CD4-positive, alpha-beta memory T cell (primary cell): ENCODE data around the gene NHERF2. TPM values are rescaled to one million over a fixed set of nuclear protein-coding genes. Genes with fewer than 3 reads are reported as not detected.
A peak's percentile ranks its signal among the peaks of the same experiment; 100 is the strongest.

ENCODE experiments used
- CTCF ChIA-PET: fragments of 350-600 bp; sonication (Branson Sonifier 250); formaldehyde crosslinking; loops from one replicate; lab custom pipeline; 2021; ENCODE audit warnings: inconsistent platforms; ENCODE audit not compliant: partially characterized antibody; lab: Charles Lee
- POLR2A ChIA-PET: fragments of 350-600 bp; sonication (Branson Sonifier 250); formaldehyde crosslinking; loops from one replicate; lab custom pipeline; 2021; ENCODE audit not compliant: partially characterized antibody; lab: Charles Lee
- DNase-seq, 5 donors: peaks; one replicate each; pipeline versions ENCODE4 v3.0.0 to v3.0.0-alpha.2; 2020 to 2022; ENCODE audit warnings: mixed read lengths in 1 of 5
- H3K27ac ChIP-seq: one replicate; pipeline ENCODE4 v1.7.0; 2013; ENCODE audit warnings: low read depth, low read length
- H3K27me3 ChIP-seq: 2 replicates; pipeline ENCODE4 v1.7.0; 2013; ENCODE audit warnings: mild to moderate bottlenecking, low read length, moderate library complexity; ENCODE audit not compliant: insufficient read depth
- H3K36me3 ChIP-seq: 2 replicates; pipeline ENCODE4 v1.7.0; 2013; ENCODE audit warnings: mild to moderate bottlenecking, low read length, moderate library complexity; ENCODE audit not compliant: insufficient read depth
- H3K4me1 ChIP-seq: 2 replicates; pipeline ENCODE4 v1.7.0; 2013; ENCODE audit warnings: mild to moderate bottlenecking, low read length, moderate library complexity; ENCODE audit not compliant: insufficient read depth
- H3K4me3 ChIP-seq, 2 donors: one replicate each; pipeline ENCODE4 v1.7.0; 2013; ENCODE audit warnings: low read length in 2 of 2, mild to moderate bottlenecking in 1 of 2
- H3K9me3 ChIP-seq, 2 donors: one replicate each; pipeline ENCODE4 v1.7.0; 2013; ENCODE audit warnings: low read length in 2 of 2, control low read depth in 1 of 2; ENCODE audit not compliant: control insufficient read depth in 1 of 2
- H3K27ac Mint-ChIP-seq, 7 donors: one replicate each; pipeline ENCODE4 v1.8.0; 2020 to 2021; ENCODE audit warnings: mixed read lengths in 7 of 7, mild to moderate bottlenecking in 6 of 7, inconsistent platforms in 3 of 7, moderate library complexity in 3 of 7
- H3K27me3 Mint-ChIP-seq, 2 donors: one replicate each; pipeline ENCODE4 v1.8.0; 2020 to 2021; ENCODE audit warnings: mixed read lengths in 2 of 2
- H3K36me3 Mint-ChIP-seq, 2 donors: one replicate each; pipeline ENCODE4 v1.8.0; 2020 to 2021; ENCODE audit warnings: mixed read lengths in 2 of 2, inconsistent platforms in 1 of 2, mild to moderate bottlenecking in 1 of 2
- H3K4me1 Mint-ChIP-seq, 4 donors: one replicate each; pipeline ENCODE4 v1.8.0; 2020 to 2021; ENCODE audit warnings: mixed read lengths in 4 of 4, mild to moderate bottlenecking in 1 of 4
- H3K4me3 Mint-ChIP-seq, 8 donors: one replicate each; pipeline ENCODE4 v1.8.0; 2020 to 2021; ENCODE audit warnings: mixed read lengths in 8 of 8, mild to moderate bottlenecking in 7 of 8, moderate library complexity in 6 of 8, inconsistent platforms in 3 of 8
- H3K9me3 Mint-ChIP-seq, 8 donors: one replicate each; pipeline ENCODE4 v1.8.0; 2020 to 2021; ENCODE audit warnings: mixed read lengths in 8 of 8, mild to moderate bottlenecking in 5 of 8, inconsistent platforms in 3 of 8, moderate library complexity in 1 of 8
- intact Hi-C: fragments of 100-400 bp; cut with micrococcal nuclease; formaldehyde crosslinking; loops from one replicate; pipeline ENCODE4 v1.15.1; 2023
- polyA plus RNA-seq, 2 donors: library from polyadenylated mRNA; unstranded; fragments of 300-500 nt; fragmentation: Illumina TruSeq; gene quantifications; one replicate each; pipeline ENCODE4 v1.2.3, GENCODE V29; 2021
- total RNA-seq, 2 experiments: library from RNA; stranded (reverse); gene quantifications; one replicate each; pipeline ENCODE4 v1.2.3, GENCODE V29; 2021

The NHERF2 gene
- total and polyA plus RNA-seq, 4 experiments from 2014 or later: 0.16 to 2.1 (median 1.1) TPM

DNA sequence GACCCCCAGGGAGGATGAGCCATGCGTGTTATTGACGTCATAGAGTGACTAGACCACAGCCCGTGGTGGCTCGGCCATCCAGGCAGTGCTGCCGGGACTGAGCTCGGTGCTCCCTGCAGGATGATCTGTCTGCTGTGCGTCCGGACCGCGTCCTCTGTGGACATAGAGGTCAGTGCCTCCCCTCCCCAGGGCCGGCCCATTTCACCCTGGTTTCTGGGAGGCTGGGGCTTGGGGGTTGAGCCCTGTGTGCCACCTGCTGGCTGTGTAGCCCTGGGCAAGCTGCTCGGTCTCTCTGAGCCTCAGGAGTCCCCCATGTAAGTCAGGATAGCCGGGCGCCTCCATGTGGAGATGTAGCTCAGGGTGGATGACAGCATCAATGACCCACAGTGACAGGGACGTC is 29.4 kb downstream of the NHERF2 start:
- no peak for DNase-seq
- H3K4me3 Mint-ChIP-seq: no peak overlapping the region
- ChIA-PET POLR2A (interaction anchor here (0.7 kb wide), 1 partner anchor 8 kb away, joined by 3 read pairs; the partner anchor contains the start of genes NTHL1 and TSC2), CTCF (interaction anchor here (1.5 kb wide), 1 partner anchor 84 kb away, joined by 6 read pairs; no protein-coding TSS in a partner anchor)
- Histone ChIP-seq H3K9me3 (no peaks in the 10 kb centered on the region), H3K36me3 (peaks cover 24% of the 10 kb centered on the region), H3K4me1 (no peaks in the 10 kb centered on the region), H3K27me3 (no peaks in the 10 kb centered on the region), H3K4me3 (no peak overlapping the region), H3K27ac (no peak overlapping the region)
- intact Hi-C loops: no loop called here
- no peak overlapping the region for H3K27ac Mint-ChIP-seq
- no peaks in the 10 kb centered on the region for H3K9me3 Mint-ChIP-seq
- H3K27me3 Mint-ChIP-seq: no peaks in the 10 kb centered on the region
- H3K4me1 Mint-ChIP-seq: peaks cover 0 to 3% (median 0%) of the 10 kb centered on the region in 4 donors
- H3K36me3 Mint-ChIP-seq: peaks cover 5 to 43% of the 10 kb centered on the region in 2 donors

DNA sequence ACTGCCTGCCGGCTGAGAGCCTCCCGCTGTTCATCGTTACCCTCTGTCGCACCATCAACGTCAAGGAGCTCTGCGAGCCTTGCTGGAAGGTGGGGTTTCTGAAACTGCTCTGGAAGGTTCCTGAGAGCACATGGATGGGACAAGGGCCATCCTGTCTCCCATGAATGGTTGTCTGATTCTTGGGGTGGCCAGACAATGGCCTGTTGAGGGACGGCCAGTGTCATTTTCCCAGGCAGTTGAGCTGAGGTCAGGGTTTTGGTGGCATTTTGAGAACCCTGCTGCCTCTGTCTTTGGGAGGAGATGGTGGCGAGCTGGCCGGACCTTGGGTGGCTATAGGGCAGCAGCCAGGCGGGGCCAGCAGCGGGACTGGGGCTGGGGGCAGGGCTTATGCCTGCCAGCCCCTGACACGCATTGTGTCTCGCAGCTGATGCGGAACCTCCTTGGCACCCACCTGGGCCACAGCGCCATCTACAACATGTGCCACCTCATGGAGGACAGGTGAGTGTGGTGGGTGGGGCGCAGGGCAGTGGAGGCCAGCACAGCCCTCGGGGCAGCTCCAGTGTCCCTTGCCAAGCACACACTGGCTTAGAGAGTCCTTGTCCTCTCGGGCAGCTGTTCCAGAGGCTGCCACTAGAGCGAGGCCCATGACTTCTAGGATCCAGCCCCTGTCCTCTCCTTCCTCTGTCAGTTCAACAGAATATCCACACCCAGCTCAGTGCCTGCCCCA is 30.1 kb downstream of the NHERF2 start:
- Histone ChIP-seq H3K36me3 (peaks cover 24% of the 10 kb centered on the region), H3K4me3 (no peak overlapping the region), H3K27ac (no peak overlapping the region), H3K4me1 (no peaks in the 10 kb centered on the region), H3K27me3 (no peaks in the 10 kb centered on the region), H3K9me3 (no peaks in the 10 kb centered on the region)
- Mint-ChIP-seq H3K4me3 (no peak overlapping the region), H3K27me3 (no peaks in the 10 kb centered on the region), H3K36me3 (peaks cover 5 to 41% of the 10 kb centered on the region in 2 donors), H3K27ac (no peak overlapping the region), H3K9me3 (no peaks in the 10 kb centered on the region), H3K4me1 (peaks cover 0 to 3% (median 0%) of the 10 kb centered on the region in 4 donors)
- ChIA-PET POLR2A (interaction anchor here (0.7 to 1.2 kb wide), 2 partner anchors 9 kb away, joined by 3 read pairs; partner anchors contain the start of genes NTHL1 and TSC2), CTCF (interaction anchor here (0.8 kb wide), 1 partner anchor 83 kb away, joined by 4 read pairs; no protein-coding TSS in a partner anchor)
- no peak for DNase-seq
- intact Hi-C loops: no loop called here

DNA sequence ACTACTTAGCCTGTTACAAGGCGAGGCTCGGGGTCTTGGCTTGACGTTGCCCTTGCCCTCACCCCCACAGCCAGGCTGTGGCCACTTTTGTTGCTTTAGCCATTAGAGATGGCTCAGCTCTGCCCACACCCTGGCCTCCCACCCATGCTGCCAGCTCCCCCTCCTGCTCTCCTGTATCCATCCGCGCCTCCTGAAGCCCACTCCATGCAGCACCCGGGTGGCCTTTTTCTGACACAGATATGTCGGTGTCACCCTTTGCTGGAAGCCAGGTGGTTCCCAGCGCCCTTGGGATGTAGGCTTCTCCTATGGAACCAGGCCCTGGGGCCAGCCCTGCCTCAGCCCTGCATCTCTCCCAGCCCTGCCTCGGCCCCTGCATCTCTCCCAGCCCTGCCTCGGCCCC is 30.7 kb downstream of the NHERF2 start:
- Histone ChIP-seq H3K9me3 (no peaks in the 10 kb centered on the region), H3K4me1 (no peaks in the 10 kb centered on the region), H3K27me3 (no peaks in the 10 kb centered on the region), H3K4me3 (no peak overlapping the region), H3K36me3 (peaks cover 24% of the 10 kb centered on the region), H3K27ac (no peak overlapping the region)
- peaks cover 4 to 38% of the 10 kb centered on the region in 2 donors for H3K36me3 Mint-ChIP-seq
- no peak overlapping the region for H3K27ac Mint-ChIP-seq
- no peak for DNase-seq
- H3K27me3 Mint-ChIP-seq: no peaks in the 10 kb centered on the region
- no peak overlapping the region for H3K4me3 Mint-ChIP-seq
- ChIA-PET POLR2A (interaction anchor here (1.2 kb wide), 1 partner anchor 10 kb away, joined by 3 read pairs; the partner anchor contains the start of genes NTHL1 and TSC2), CTCF (interaction anchor here (0.8 kb wide), 1 partner anchor 83 kb away, joined by 4 read pairs; no protein-coding TSS in a partner anchor)
- H3K4me1 Mint-ChIP-seq: peaks cover 0 to 3% (median 0%) of the 10 kb centered on the region in 4 donors
- H3K9me3 Mint-ChIP-seq: no peaks in the 10 kb centered on the region
- intact Hi-C loops: no loop called here

DNA sequence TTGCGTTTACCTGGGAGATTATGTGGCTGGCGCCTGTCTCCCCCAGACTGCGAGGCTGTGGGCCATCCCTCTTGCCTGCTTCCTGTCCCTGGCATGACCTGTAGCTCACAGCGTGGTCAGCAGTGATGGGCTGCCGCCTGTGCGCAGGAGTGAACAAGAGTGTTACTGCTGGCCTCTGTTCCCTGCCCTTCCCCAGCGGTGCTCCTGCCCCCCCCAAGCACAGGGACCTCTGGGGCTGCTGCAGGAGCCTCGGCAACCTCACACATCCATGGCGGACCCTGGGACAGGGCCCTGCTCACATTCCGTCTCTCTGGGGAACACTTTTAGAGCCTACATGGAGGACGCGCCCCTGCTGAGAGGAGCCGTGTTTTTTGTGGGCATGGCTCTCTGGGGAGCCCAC is 31.7 kb downstream of the NHERF2 start:
- no peaks in the 10 kb centered on the region for H3K27me3 Mint-ChIP-seq
- Histone ChIP-seq H3K36me3 (peaks cover 14% of the 10 kb centered on the region), H3K27ac (no peak overlapping the region), H3K27me3 (no peaks in the 10 kb centered on the region), H3K4me1 (no peaks in the 10 kb centered on the region), H3K4me3 (no peak overlapping the region), H3K9me3 (no peaks in the 10 kb centered on the region)
- intact Hi-C loops: no loop called here
- CTCF ChIA-PET: no interaction called here
- no peak for DNase-seq
- H3K27ac Mint-ChIP-seq: peak overlapping the region in 1 of 7 donors; percentile 42
- peaks cover 0 to 40% of the 10 kb centered on the region in 2 donors for H3K36me3 Mint-ChIP-seq
- POLR2A ChIA-PET: no interaction called here
- H3K4me3 Mint-ChIP-seq: no peak overlapping the region
- H3K4me1 Mint-ChIP-seq: peaks cover 0 to 3% (median 0%) of the 10 kb centered on the region in 4 donors
- H3K9me3 Mint-ChIP-seq: no peaks in the 10 kb centered on the region

DNA sequence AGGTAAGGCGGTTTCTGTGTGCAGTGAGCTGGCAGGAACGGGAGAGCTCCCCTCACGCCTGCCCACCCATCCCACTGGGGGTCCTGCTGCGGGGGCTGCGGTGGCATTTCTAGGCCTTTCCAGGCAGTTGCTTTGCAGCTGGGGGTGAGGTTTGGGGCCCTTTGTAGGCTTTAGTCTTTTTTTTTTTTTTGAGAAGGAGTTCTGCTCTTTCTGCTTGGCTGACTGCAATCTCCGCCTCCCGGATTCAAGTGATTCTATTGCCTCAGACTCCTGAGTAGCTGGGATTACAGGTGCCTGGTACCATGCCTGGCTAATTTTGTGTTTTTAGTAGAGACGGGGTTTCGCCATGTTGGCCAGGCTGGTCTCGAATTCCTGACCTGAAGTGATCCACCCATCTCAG is 32.2 kb downstream of the NHERF2 start:
- Histone ChIP-seq H3K4me1 (no peaks in the 10 kb centered on the region), H3K36me3 (peaks cover 10% of the 10 kb centered on the region), H3K4me3 (no peak overlapping the region), H3K27me3 (no peaks in the 10 kb centered on the region), H3K27ac (no peak overlapping the region), H3K9me3 (no peaks in the 10 kb centered on the region)
- Mint-ChIP-seq H3K27me3 (no peaks in the 10 kb centered on the region), H3K4me1 (peaks cover 0 to 3% (median 0%) of the 10 kb centered on the region in 4 donors), H3K9me3 (no peaks in the 10 kb centered on the region), H3K36me3 (peaks cover 0 to 40% of the 10 kb centered on the region in 2 donors), H3K27ac (no peak overlapping the region), H3K4me3 (no peak overlapping the region)
- ChIA-PET CTCF (interaction anchor here (0.7 kb wide), 1 partner anchor 54 kb away, joined by 3 read pairs; no protein-coding TSS in a partner anchor), POLR2A (no interaction called here)
- intact Hi-C loops: no loop called here
- DNase-seq: no peak

DNA sequence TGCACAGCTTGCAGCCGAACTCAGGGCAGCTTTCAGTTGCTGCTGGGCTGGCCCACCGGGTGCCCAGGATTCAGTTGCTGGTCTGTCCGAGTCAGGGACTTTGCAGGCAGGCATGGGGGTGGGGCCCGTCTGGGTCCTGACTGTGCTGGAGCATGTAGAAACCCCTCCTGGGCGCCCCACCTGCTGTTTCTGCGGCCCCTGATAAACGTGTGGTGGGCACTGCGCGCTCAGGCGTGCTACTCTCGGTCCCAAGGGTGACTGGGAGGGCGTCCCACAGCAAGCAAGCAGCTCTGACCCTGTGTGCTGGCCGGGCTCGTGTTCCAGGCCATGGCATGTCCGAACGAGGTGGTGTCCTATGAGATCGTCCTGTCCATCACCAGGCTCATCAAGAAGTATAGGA is 33.6 kb downstream of the NHERF2 start:
- Histone ChIP-seq H3K27ac (no peak overlapping the region), H3K36me3 (peaks cover 12% of the 10 kb centered on the region), H3K9me3 (no peaks in the 10 kb centered on the region), H3K4me3 (no peak overlapping the region), H3K4me1 (no peaks in the 10 kb centered on the region), H3K27me3 (no peaks in the 10 kb centered on the region)
- Mint-ChIP-seq H3K4me1 (peaks cover 0 to 3% (median 0%) of the 10 kb centered on the region in 4 donors), H3K4me3 (no peak overlapping the region), H3K27ac (no peak overlapping the region), H3K36me3 (peaks cover 0 to 40% of the 10 kb centered on the region in 2 donors), H3K9me3 (no peaks in the 10 kb centered on the region), H3K27me3 (no peaks in the 10 kb centered on the region)
- DNase-seq: no peak
- ChIA-PET POLR2A (no interaction called here), CTCF (no interaction called here)
- intact Hi-C loops: no loop called here

DNA sequence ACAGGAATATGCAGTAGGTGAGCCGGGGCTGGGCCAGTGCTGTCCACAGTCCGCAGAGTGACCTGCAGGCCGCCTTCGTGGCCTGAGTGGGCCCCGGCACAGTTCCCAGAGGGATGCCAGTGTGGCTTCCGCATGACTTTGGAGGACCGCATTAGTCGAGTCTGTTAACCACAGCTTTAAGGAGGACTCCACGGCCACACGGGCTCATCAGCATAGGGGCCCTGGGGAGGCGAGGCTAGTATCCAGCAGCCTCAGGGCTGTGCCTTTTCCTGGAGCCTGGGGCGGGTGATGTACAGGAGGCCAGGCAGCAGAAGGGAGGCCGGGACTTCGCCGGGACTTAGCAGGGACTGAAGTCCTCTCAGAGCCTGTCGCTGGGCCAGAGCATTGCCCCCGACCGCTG is 34.3 kb downstream of the NHERF2 start:
- peaks cover 4 to 42% of the 10 kb centered on the region in 2 donors for H3K36me3 Mint-ChIP-seq
- CTCF ChIA-PET: no interaction called here

More for the DNA sequence above, 34.3 kb downstream of the NHERF2 start:
- intact Hi-C loops: no loop called here
- POLR2A ChIA-PET: no interaction called here
- Mint-ChIP-seq H3K4me3 (no peak overlapping the region), H3K27me3 (no peaks in the 10 kb centered on the region), H3K9me3 (no peaks in the 10 kb centered on the region), H3K27ac (no peak overlapping the region), H3K4me1 (peaks cover 0 to 1% (median 0%) of the 10 kb centered on the region in 4 donors)
- Histone ChIP-seq H3K27me3 (no peaks in the 10 kb centered on the region), H3K36me3 (peaks cover 15% of the 10 kb centered on the region), H3K4me3 (no peak overlapping the region), H3K4me1 (no peaks in the 10 kb centered on the region), H3K9me3 (no peaks in the 10 kb centered on the region), H3K27ac (no peak overlapping the region)
- DNase-seq: no peak
